Liver (tissue), 3 donors: ENCODE measurements around the gene TIMM17A.

ENCODE experiments used
- GABPA ChIP-seq, 2 donors: IDR thresholded peaks in 1 of 2; conservative IDR thresholded peaks in 1 of 2; 2 replicates each; pipeline ENCODE4 v1.6.1; 2016; ENCODE audit warnings: antibody characterized with exemption in 2 of 2, mild to moderate bottlenecking in 1 of 2, moderate library complexity in 1 of 2
- HNF4A ChIP-seq, 2 donors: conservative IDR thresholded peaks; 2 replicates each; pipeline ENCODE4 v1.6.1; 2016; ENCODE audit warnings: antibody characterized with exemption in 2 of 2, mild to moderate bottlenecking in 2 of 2
- JUND ChIP-seq, 2 donors: IDR thresholded peaks; 2 replicates each; pipeline ENCODE4 v1.6.1; 2016; ENCODE audit warnings: antibody characterized with exemption in 2 of 2
- REST ChIP-seq: IDR thresholded peaks from 2 replicates; pipeline ENCODE4 v1.6.1; 2016; ENCODE audit warnings: antibody characterized with exemption, mild to moderate bottlenecking
- TAF1 ChIP-seq: conservative IDR thresholded peaks from 2 replicates; pipeline ENCODE4 v1.6.1; 2016; ENCODE audit warnings: antibody characterized with exemption, mild to moderate bottlenecking
- TF ChIP-seq, protein P1 (sequence below): fragments of 150-350 bp; IDR thresholded peaks from 2 replicates; pipeline ENCODE4 v1.5.1; 2017; ENCODE audit warnings: improper control_type of control experiment, low read depth, low read length; ENCODE audit not compliant: missing input control
- TF ChIP-seq, protein P2 (sequence below): IDR thresholded peaks from 2 replicates; pipeline ENCODE4 v1.6.1; 2016; ENCODE audit warnings: antibody characterized with exemption
- TF ChIP-seq, protein P3 (sequence below): IDR thresholded peaks from 2 replicates; pipeline ENCODE4 v1.6.1; 2016; ENCODE audit warnings: antibody characterized with exemption
- donor health status: healthy.
- donor health status: healthy.

DNA sequence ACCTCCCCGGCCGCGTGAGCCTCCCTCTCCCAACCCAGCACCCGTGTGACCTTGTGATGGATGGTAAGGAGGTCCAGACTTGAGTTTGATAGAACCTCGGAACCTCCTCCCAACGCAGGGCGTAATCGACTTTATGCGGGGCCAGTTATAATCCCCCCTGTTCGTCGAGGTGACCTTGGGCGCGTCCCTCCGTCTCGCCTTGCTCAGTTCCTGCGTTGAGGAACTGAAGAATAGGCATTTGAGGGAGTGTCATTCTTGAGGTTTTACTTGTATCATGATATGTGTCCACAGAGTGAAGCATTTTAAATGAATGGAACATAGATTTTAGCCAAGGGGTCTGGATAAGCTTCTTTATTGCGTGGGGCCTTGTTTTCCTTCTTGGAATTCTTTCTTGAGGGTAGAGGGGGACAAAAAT, 433 bp downstream of the TIMM17A start:
- TF ChIP-seq, protein P1, sequence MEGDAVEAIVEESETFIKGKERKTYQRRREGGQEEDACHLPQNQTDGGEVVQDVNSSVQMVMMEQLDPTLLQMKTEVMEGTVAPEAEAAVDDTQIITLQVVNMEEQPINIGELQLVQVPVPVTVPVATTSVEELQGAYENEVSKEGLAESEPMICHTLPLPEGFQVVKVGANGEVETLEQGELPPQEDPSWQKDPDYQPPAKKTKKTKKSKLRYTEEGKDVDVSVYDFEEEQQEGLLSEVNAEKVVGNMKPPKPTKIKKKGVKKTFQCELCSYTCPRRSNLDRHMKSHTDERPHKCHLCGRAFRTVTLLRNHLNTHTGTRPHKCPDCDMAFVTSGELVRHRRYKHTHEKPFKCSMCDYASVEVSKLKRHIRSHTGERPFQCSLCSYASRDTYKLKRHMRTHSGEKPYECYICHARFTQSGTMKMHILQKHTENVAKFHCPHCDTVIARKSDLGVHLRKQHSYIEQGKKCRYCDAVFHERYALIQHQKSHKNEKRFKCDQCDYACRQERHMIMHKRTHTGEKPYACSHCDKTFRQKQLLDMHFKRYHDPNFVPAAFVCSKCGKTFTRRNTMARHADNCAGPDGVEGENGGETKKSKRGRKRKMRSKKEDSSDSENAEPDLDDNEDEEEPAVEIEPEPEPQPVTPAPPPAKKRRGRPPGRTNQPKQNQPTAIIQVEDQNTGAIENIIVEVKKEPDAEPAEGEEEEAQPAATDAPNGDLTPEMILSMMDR: no peak
- TF ChIP-seq REST: no peak
- TF ChIP-seq GABPA (IDR thresholded peaks at IDR 0.05 in 1 of 2, conservative IDR thresholded peaks at IDR 0.05 in 1 of 2): no peak
- no peak for TF ChIP-seq HNF4A (conservative IDR thresholded peaks at IDR 0.05)
- no peak for TF ChIP-seq TAF1
- TF ChIP-seq JUND (IDR thresholded peaks at IDR 0.05): no peak
- TF ChIP-seq, protein P2, sequence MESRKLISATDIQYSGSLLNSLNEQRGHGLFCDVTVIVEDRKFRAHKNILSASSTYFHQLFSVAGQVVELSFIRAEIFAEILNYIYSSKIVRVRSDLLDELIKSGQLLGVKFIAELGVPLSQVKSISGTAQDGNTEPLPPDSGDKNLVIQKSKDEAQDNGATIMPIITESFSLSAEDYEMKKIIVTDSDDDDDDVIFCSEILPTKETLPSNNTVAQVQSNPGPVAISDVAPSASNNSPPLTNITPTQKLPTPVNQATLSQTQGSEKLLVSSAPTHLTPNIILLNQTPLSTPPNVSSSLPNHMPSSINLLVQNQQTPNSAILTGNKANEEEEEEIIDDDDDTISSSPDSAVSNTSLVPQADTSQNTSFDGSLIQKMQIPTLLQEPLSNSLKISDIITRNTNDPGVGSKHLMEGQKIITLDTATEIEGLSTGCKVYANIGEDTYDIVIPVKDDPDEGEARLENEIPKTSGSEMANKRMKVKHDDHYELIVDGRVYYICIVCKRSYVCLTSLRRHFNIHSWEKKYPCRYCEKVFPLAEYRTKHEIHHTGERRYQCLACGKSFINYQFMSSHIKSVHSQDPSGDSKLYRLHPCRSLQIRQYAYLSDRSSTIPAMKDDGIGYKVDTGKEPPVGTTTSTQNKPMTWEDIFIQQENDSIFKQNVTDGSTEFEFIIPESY: no peak
- TF ChIP-seq, protein P3, sequence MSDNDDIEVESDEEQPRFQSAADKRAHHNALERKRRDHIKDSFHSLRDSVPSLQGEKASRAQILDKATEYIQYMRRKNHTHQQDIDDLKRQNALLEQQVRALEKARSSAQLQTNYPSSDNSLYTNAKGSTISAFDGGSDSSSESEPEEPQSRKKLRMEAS: no peak
